Mammary epithelial cell (primary cell): Measurements from ENCODE around the gene VPS16.

Source experiments
- CTCF ChIP-seq, 2 donors: IDR thresholded peaks in 1 of 2; conservative IDR thresholded peaks in 1 of 2; 2 replicates each; pipeline ENCODE4 v1.5.1; 2011 to 2012; ENCODE audit warnings: inconsistent platforms in 2 of 2, low read length in 2 of 2, mild to moderate bottlenecking in 2 of 2, control low read depth in 1 of 2, low read depth in 1 of 2; ENCODE audit not compliant: insufficient read depth in 1 of 2; ENCODE audit errors: extremely low read depth in 1 of 2
- EZH2 ChIP-seq: IDR thresholded peaks from 2 replicates; pipeline ENCODE4 v1.6.1; 2012; ENCODE audit warnings: low read length, inconsistent platforms, borderline replicate concordance

GRCh38 chr20:2817891-2818595 lies 22.5 kb upstream of the VPS16 start:
- TF ChIP-seq CTCF (conservative IDR thresholded peaks at IDR 0.05 in 1 of 2, IDR thresholded peaks at IDR 0.05 in 1 of 2; ENCODE audit: extremely low read depth in 1 of 2, insufficient read depth in 1 of 2, low read depth in 1 of 2, low read length in 2 of 2) (no peak), EZH2 (no peak)
